HCT116 (cell line): ENCODE data around the gene TP53AIP1. TPM values are rescaled to one million over a fixed set of nuclear protein-coding genes. Genes with fewer than 3 reads are reported as not detected.

Source experiments
- ATAC-seq: fragments of 200-7000 bp; cut with Tn5 transposase; 2 replicates; pipeline ENCODE4 v1.9.1; 2020; ENCODE audit warnings: mild to moderate bottlenecking, moderate library complexity
- BruUV-seq: library from RNA; stranded (reverse); fragments of 400-500 nt; replicated peaks from 2 replicates; lab custom pipeline; 2021; lab: Mats Ljungman, UMichigan
- CTCF ChIA-PET: fragments of 300-600 bp; sonication (Branson Sonifier 250); formaldehyde crosslinking; loops from one replicate; lab custom pipeline; 2021; ENCODE audit warnings: antibody characterized with exemption; lab: Charles Lee
- POLR2A ChIA-PET: fragments of 300-600, 350-600 bp; sonication (Branson Sonifier 250); formaldehyde crosslinking; loops from one replicate; lab custom pipeline; 2021; ENCODE audit warnings: antibody characterized with exemption; lab: Charles Lee
- RAD21 ChIA-PET, 2 experiments: fragments of 300-600 bp; sonication (Branson Sonifier 250); formaldehyde crosslinking; loops; one replicate each; lab custom pipeline; 2023; ENCODE audit warnings: low total read pairs in 2 of 2; ENCODE audit not compliant: uncharacterized antibody in 2 of 2, unreplicated experiment in 2 of 2, low non-redundant PET in 1 of 2; lab: Charles Lee
- DNase-seq: peaks from one replicate; pipeline ENCODE4 v3.0.0-alpha.2; 2010; ENCODE audit warnings: low read depth, low spot score
- H2AFZ ChIP-seq: fragments of 200-600 bp; shearing (Covaris generic), sonication (generic); 2 replicates; pipeline ENCODE4 v1.6.1; 2017; ENCODE audit warnings: low read depth, mixed run types, mixed read lengths, antibody characterized with exemption, low read length; ENCODE audit not compliant: poor library complexity, severe bottlenecking
- H3K27ac ChIP-seq: 2 replicates; pipeline ENCODE4 v1.5.1; 2012; ENCODE audit warnings: low read depth, low read length
- H3K27me3 ChIP-seq: fragments of 200-600 bp; sonication (generic); 2 replicates; pipeline ENCODE4 v1.6.1; 2016; ENCODE audit warnings: mixed run types, low read length, mixed read lengths; ENCODE audit not compliant: insufficient read depth
- H3K36me3 ChIP-seq, 2 experiments: fragments of 200-500 bp in 1 of 2; fragments of 200-600 bp in 1 of 2; sonication (Bioruptor generic) in 1 of 2; sonication (generic) in 1 of 2; 2 replicates each; pipeline versions ENCODE4 v1.5.1 to v1.6.1; 2014 to 2016; ENCODE audit warnings: low read length in 2 of 2, inconsistent platforms in 1 of 2, mixed read lengths in 1 of 2, mixed run types in 1 of 2; ENCODE audit not compliant: insufficient read depth in 2 of 2, control insufficient read depth in 1 of 2
- H3K4me1 ChIP-seq, 2 experiments: fragments of 200-600 bp in 1 of 2; sonication (generic) in 1 of 2; 2 replicates each; pipeline versions ENCODE4 v1.5.1 to v1.6.1; 2012 to 2017; ENCODE audit warnings: low read length in 2 of 2, inconsistent platforms in 1 of 2, mild to moderate bottlenecking in 1 of 2, mixed read lengths in 1 of 2, mixed run types in 1 of 2, moderate library complexity in 1 of 2; ENCODE audit not compliant: insufficient read depth in 2 of 2, control insufficient read depth in 1 of 2
- H3K4me2 ChIP-seq: fragments of 200-600 bp; sonication (generic); 2 replicates; pipeline ENCODE4 v1.6.1; 2017; ENCODE audit warnings: mixed run types, low read length, mixed read lengths
- H3K4me3 ChIP-seq, 2 experiments: fragments of 200-600 bp in 1 of 2; sonication (generic) in 1 of 2; replicated peaks in 1 of 2; 2 replicates each; pipeline ENCODE4 v1.5.1; 2011 to 2016; ENCODE audit warnings: low read length in 2 of 2, control low read depth in 1 of 2, low read depth in 1 of 2, mild to moderate bottlenecking in 1 of 2, mixed read lengths in 1 of 2, mixed run types in 1 of 2
- H3K79me2 ChIP-seq: fragments of 200-600 bp; sonication (generic); 2 replicates; pipeline ENCODE4 v1.6.1; 2017; ENCODE audit warnings: mild to moderate bottlenecking, mixed run types, low read length, moderate library complexity, mixed read lengths; ENCODE audit not compliant: insufficient read depth
- H3K9ac ChIP-seq: fragments of 200-600 bp; sonication (generic); 2 replicates; pipeline ENCODE4 v1.6.1; 2016; ENCODE audit warnings: low read length, mixed read lengths
- H3K9me2 ChIP-seq: fragments of 200-600 bp; sonication (generic), shearing (Covaris generic); 2 replicates; pipeline ENCODE4 v1.6.1; 2017; ENCODE audit warnings: mixed run types, mild to moderate bottlenecking, moderate library complexity; ENCODE audit not compliant: insufficient read depth
- H3K9me3 ChIP-seq, 2 experiments: fragments of 200-500 bp in 1 of 2; fragments of 200-600 bp in 1 of 2; sonication (Bioruptor generic) in 1 of 2; sonication (generic) in 1 of 2; 2 replicates each; pipeline ENCODE4 v1.6.1; 2014 to 2017; ENCODE audit warnings: low read length in 2 of 2, mixed read lengths in 2 of 2, inconsistent platforms in 1 of 2, low read depth in 1 of 2, mild to moderate bottlenecking in 1 of 2, mixed run types in 1 of 2, moderate library complexity in 1 of 2; ENCODE audit not compliant: control insufficient read depth in 1 of 2, insufficient read depth in 1 of 2
- H4K20me1 ChIP-seq: fragments of 200-600 bp; sonication (generic), shearing (Covaris generic); 2 replicates; pipeline ENCODE4 v1.6.1; 2017; ENCODE audit warnings: mixed run types, mild to moderate bottlenecking, moderate library complexity; ENCODE audit not compliant: insufficient read depth
- CBX3 ChIP-seq: IDR thresholded peaks from 2 replicates; pipeline ENCODE4 v1.6.1; 2012; ENCODE audit warnings: low read depth
- CEBPB ChIP-seq: IDR thresholded peaks from 2 replicates; pipeline ENCODE4 v1.6.1; 2012; ENCODE audit warnings: low read depth
- CTCF ChIP-seq, 3 experiments: fragments of 200-600 bp in 1 of 3; sonication (generic) in 1 of 3; IDR thresholded peaks in 2 of 3; conservative IDR thresholded peaks in 1 of 3; 2 replicates each; pipeline ENCODE4 v1.5.1; 2012 to 2017; ENCODE audit warnings: low read depth in 2 of 3, low read length in 2 of 3, antibody characterized with exemption in 1 of 3, borderline replicate concordance in 1 of 3, control low read depth in 1 of 3, mild to moderate bottlenecking in 1 of 3, mixed read lengths in 1 of 3, mixed run types in 1 of 3, moderate library complexity in 1 of 3; ENCODE audit not compliant: insufficient read depth in 1 of 3
- EGR1 ChIP-seq: IDR thresholded peaks from 2 replicates; pipeline ENCODE4 v1.6.1; 2012; ENCODE audit warnings: low read depth
- ELF1 ChIP-seq: IDR thresholded peaks from 2 replicates; pipeline ENCODE4 v1.6.1; 2012; ENCODE audit warnings: low read depth, borderline replicate concordance
- EZH2 ChIP-seq: fragments of 200-600 bp; sonication (generic); IDR thresholded peaks from 2 replicates; pipeline ENCODE4 v1.6.1; 2017; ENCODE audit warnings: antibody characterized with exemption, mixed run types
- FOSL1 ChIP-seq: IDR thresholded peaks from 2 replicates; pipeline ENCODE4 v1.6.1; 2012; ENCODE audit warnings: low read depth
- JUND ChIP-seq: IDR thresholded peaks from 2 replicates; pipeline ENCODE4 v1.6.1; 2012
- MAX ChIP-seq: IDR thresholded peaks from 2 replicates; pipeline ENCODE4 v1.6.1; 2012
- POLR2AphosphoS5 ChIP-seq: IDR thresholded peaks from 2 replicates; pipeline ENCODE4 v1.6.1; 2011; ENCODE audit warnings: mild to moderate bottlenecking, low read depth, low read length, moderate library complexity
- RAD21 ChIP-seq: IDR thresholded peaks from 2 replicates; pipeline ENCODE4 v1.6.1; 2012; ENCODE audit warnings: low read depth, mild to moderate bottlenecking
- SP1 ChIP-seq: IDR thresholded peaks from 2 replicates; pipeline ENCODE4 v1.6.1; 2012; ENCODE audit warnings: low read depth
- SRF ChIP-seq: IDR thresholded peaks from 2 replicates; pipeline ENCODE4 v1.6.1; 2012; ENCODE audit warnings: low read depth
- YY1 ChIP-seq: IDR thresholded peaks from 2 replicates; pipeline ENCODE4 v1.6.1; 2011; ENCODE audit warnings: low read length, low read depth, moderate library complexity, mild to moderate bottlenecking; ENCODE audit not compliant: insufficient replicate concordance; ENCODE audit errors: extremely low read depth
- ZFX ChIP-seq: fragments of 450-650 bp; IDR thresholded peaks from 2 replicates; pipeline ENCODE4 v1.6.1; 2017
- intact Hi-C: fragments of 100-400 bp; cut with micrococcal nuclease; formaldehyde crosslinking; loops from 2 replicates; pipeline ENCODE4 v1.10.0; 2022
- total RNA-seq: library from RNA; stranded (reverse); gene quantifications from one replicate; pipeline ENCODE4 v1.2.1, GENCODE V29; 2021; ENCODE audit not compliant: unreplicated experiment

The TP53AIP1 gene
- total RNA-seq, 1 experiment from 2014 or later, result 0.15 TPM

- no peak overlapping the region for H2AFZ ChIP-seq
- BruUV-seq, result no TSS peak
- ChIA-PET RAD21 (no interaction called here), CTCF (no interaction called here), POLR2A (no interaction called here)
- H3K27me3 ChIP-seq, result no peaks in the 10 kb centered on the region
- DNase-seq, result no peak
- H3K9ac ChIP-seq, result no peak overlapping the region
- H3K27ac ChIP-seq, result no peak overlapping the region
- no peak for TF ChIP-seq POLR2AphosphoS5
- TF ChIP-seq CTCF (IDR thresholded peaks at IDR 0.05 in 2 of 3, conservative IDR thresholded peaks at IDR 0.05 in 1 of 3; ENCODE audit: borderline replicate concordance in 1 of 3, insufficient read depth in 1 of 3, low read depth in 2 of 3, low read length in 2 of 3), result no peak
- TF ChIP-seq CEBPB, result no peak
- no peak for TF ChIP-seq MAX
- no peak for TF ChIP-seq ELF1
- no peak for TF ChIP-seq SP1
- no peak for TF ChIP-seq FOSL1
- TF ChIP-seq EZH2, result no peak
- no peak for TF ChIP-seq ZFX
- H3K4me3 ChIP-seq, result no peak overlapping the region
- no peaks in the 10 kb centered on the region for H3K79me2 ChIP-seq
- H3K4me2 ChIP-seq, result no peak overlapping the region
- H3K4me1 ChIP-seq, result no peaks in the 10 kb centered on the region
- no peaks in the 10 kb centered on the region for H4K20me1 ChIP-seq
- peak; percentile 61 for ATAC-seq
- intact Hi-C loops, result no loop called here
- no peaks in the 10 kb centered on the region for H3K9me2 ChIP-seq
- H3K9me3 ChIP-seq, result no peaks in the 10 kb centered on the region
- peaks cover 5 to 17% of the 10 kb centered on the region in 2 experiments; a peak in 2 of 4 replicates for H3K36me3 ChIP-seq
Measured at GRCh38 chr11:128968916-128969315, 26.2 kb upstream of the TP53AIP1 start.

GRCh38 chr11:128967578-128967977 lies 24.9 kb upstream of the TP53AIP1 start:
- DNase-seq (no peak), ATAC-seq (no peak)
- no peak overlapping the region for H3K27ac ChIP-seq
- RAD21 ChIA-PET, result no interaction called here
- H3K9ac ChIP-seq, result no peak overlapping the region
- no peaks in the 10 kb centered on the region for H3K9me2 ChIP-seq
- H2AFZ ChIP-seq, result no peak overlapping the region
- intact Hi-C loops, result no loop called here
- H3K4me3 ChIP-seq, result no peak overlapping the region
- H3K36me3 ChIP-seq, result peaks cover 5 to 12% of the 10 kb centered on the region in 2 experiments; a peak in 1 of 4 replicates
- no peaks in the 10 kb centered on the region for H3K27me3 ChIP-seq
- H4K20me1 ChIP-seq, result no peaks in the 10 kb centered on the region
- no peaks in the 10 kb centered on the region for H3K4me1 ChIP-seq
- no peaks in the 10 kb centered on the region for H3K79me2 ChIP-seq
- no peaks in the 10 kb centered on the region for H3K9me3 ChIP-seq
- CTCF ChIA-PET, result no interaction called here
- POLR2A ChIA-PET, result no interaction called here
- BruUV-seq, result no TSS peak
- H3K4me2 ChIP-seq, result no peak overlapping the region
- TF ChIP-seq ZFX (no peak), SRF (no peak), MAX (no peak), EGR1 (no peak), RAD21 (no peak), CTCF (IDR thresholded peaks at IDR 0.05 in 2 of 3, conservative IDR thresholded peaks at IDR 0.05 in 1 of 3; ENCODE audit: borderline replicate concordance in 1 of 3, insufficient read depth in 1 of 3, low read depth in 2 of 3, low read length in 2 of 3) (no peak), CBX3 (no peak), EZH2 (no peak), JUND (no peak), YY1 (no peak)
